Activated B cell treated with CpG ODN at 0.5 μM for 24 hours (primary cell): Measurements from ENCODE around the gene ZNF366. TPM values are rescaled to one million over a fixed set of nuclear protein-coding genes. Genes with fewer than 3 reads are reported as not detected.

ENCODE experiments used
- ATAC-seq: fragments of 200-7000 bp; cut with Tn5 transposase; one replicate; pipeline ENCODE4 v1.10.0; 2021; ENCODE audit warnings: low read depth, mild to moderate bottlenecking, moderate library complexity
- CTCF ChIA-PET: fragments of 350-600 bp; sonication (Branson Sonifier 250); formaldehyde crosslinking; loops from one replicate; lab custom pipeline; 2021; ENCODE audit warnings: antibody characterized with exemption; lab: Charles Lee
- POLR2A ChIA-PET: fragments of 350-600 bp; sonication (Branson Sonifier 250); formaldehyde crosslinking; loops from one replicate; lab custom pipeline; 2021; ENCODE audit warnings: antibody characterized with exemption; lab: Charles Lee
- DNase-seq: peaks from one replicate; pipeline ENCODE4 v3.0.0; 2022
- H3K27ac Mint-ChIP-seq: one replicate; pipeline ENCODE4 v1.8.0; 2020; ENCODE audit warnings: mixed read lengths
- H3K27me3 Mint-ChIP-seq: one replicate; pipeline ENCODE4 v1.8.0; 2021; ENCODE audit warnings: mixed read lengths
- H3K36me3 Mint-ChIP-seq: one replicate; pipeline ENCODE4 v1.8.0; 2021; ENCODE audit warnings: low read depth, mixed read lengths
- H3K4me1 Mint-ChIP-seq: one replicate; pipeline ENCODE4 v1.8.0; 2021; ENCODE audit warnings: mixed read lengths
- H3K4me3 Mint-ChIP-seq: one replicate; pipeline ENCODE4 v1.8.0; 2020; ENCODE audit warnings: mild to moderate bottlenecking, mixed read lengths
- H3K9me3 Mint-ChIP-seq: one replicate; pipeline ENCODE4 v1.8.0; 2020; ENCODE audit warnings: mixed read lengths
- CTCF ChIP-seq: fragments of 200-600 bp; IDR thresholded peaks from one replicate; pipeline ENCODE4 v1.8.0; 2022; ENCODE audit warnings: antibody characterized with exemption, mild to moderate bottlenecking
- intact Hi-C: fragments of 100-400 bp; cut with micrococcal nuclease; formaldehyde crosslinking; loops from one replicate; pipeline ENCODE4 v1.15.1; 2024
- total RNA-seq: library from RNA; stranded (reverse); gene quantifications from 2 replicates; pipeline ENCODE4 v1.2.3, GENCODE V29; 2022

ZNF366 gene
- total RNA-seq, 1 donor from 2014 or later, result not detected

- H3K36me3 Mint-ChIP-seq, result no peaks in the 10 kb centered on the region
- TF ChIP-seq CTCF, result no peak
- intact Hi-C loops, result no loop called here
- DNase-seq (no peak), ATAC-seq (no peak)
- ChIA-PET CTCF (no interaction called here), POLR2A (no interaction called here)
- no peaks in the 10 kb centered on the region for H3K27me3 Mint-ChIP-seq
- H3K4me3 Mint-ChIP-seq, result no peak overlapping the region
- H3K27ac Mint-ChIP-seq, result no peak overlapping the region
- H3K9me3 Mint-ChIP-seq, result no peaks in the 10 kb centered on the region
- peaks cover 1% of the 10 kb centered on the region for H3K4me1 Mint-ChIP-seq
These were observed 47.3 kb downstream of the ZNF366 start for GRCh38 chr5:72459913-72460312.

GRCh38 chr5:72459089-72459661, 48.0 kb downstream of the ZNF366 start:
- CTCF ChIA-PET, result no interaction called here
- ATAC-seq, result no peak
- Mint-ChIP-seq H3K36me3 (no peaks in the 10 kb centered on the region), H3K9me3 (no peaks in the 10 kb centered on the region), H3K27me3 (no peaks in the 10 kb centered on the region), H3K27ac (no peak overlapping the region), H3K4me3 (no peak overlapping the region), H3K4me1 (no peaks in the 10 kb centered on the region)
- intact Hi-C loops, result no loop called here
- no peak for TF ChIP-seq CTCF
- DNase-seq, result no peak
- POLR2A ChIA-PET, result no interaction called here

GRCh38 chr5:72458407-72458806, 48.8 kb downstream of the ZNF366 start:
- Mint-ChIP-seq H3K9me3 (no peaks in the 10 kb centered on the region), H3K27me3 (no peaks in the 10 kb centered on the region), H3K4me3 (no peak overlapping the region), H3K36me3 (no peaks in the 10 kb centered on the region), H3K27ac (no peak overlapping the region), H3K4me1 (peaks cover 3% of the 10 kb centered on the region)
- TF ChIP-seq CTCF, result no peak
- ChIA-PET POLR2A (no interaction called here), CTCF (no interaction called here)
- DNase-seq (no peak), ATAC-seq (no peak)
- intact Hi-C loops, result no loop called here

- Mint-ChIP-seq H3K4me3 (no peak overlapping the region), H3K9me3 (no peaks in the 10 kb centered on the region), H3K27ac (no peak overlapping the region), H3K4me1 (peaks cover 12% of the 10 kb centered on the region), H3K36me3 (no peaks in the 10 kb centered on the region), H3K27me3 (no peaks in the 10 kb centered on the region)
- ChIA-PET CTCF (no interaction called here), POLR2A (no interaction called here)
- ATAC-seq (no peak), DNase-seq (no peak)
- intact Hi-C loops, result no loop called here
- no peak for TF ChIP-seq CTCF
These were observed 49.7 kb downstream of the ZNF366 start for GRCh38 chr5:72457491-72457890.

GRCh38 chr5:72456391-72457074, 50.7 kb downstream of the ZNF366 start:
- Mint-ChIP-seq H3K9me3 (no peaks in the 10 kb centered on the region), H3K27ac (no peak overlapping the region), H3K4me1 (peaks cover 21% of the 10 kb centered on the region), H3K36me3 (no peaks in the 10 kb centered on the region), H3K4me3 (no peak overlapping the region), H3K27me3 (no peaks in the 10 kb centered on the region)
- intact Hi-C loops, result no loop called here
- ChIA-PET POLR2A (no interaction called here), CTCF (no interaction called here)
- ATAC-seq (no peak), DNase-seq (no peak)
- no peak for TF ChIP-seq CTCF
